AG20443 (cell line): ENCODE data around the gene PRDM12.

Source experiments
- DNase-seq: peaks from one replicate; pipeline ENCODE4 v3.0.0; 2012; ENCODE audit warnings: low spot score, mixed read lengths

Gene PRDM12

GRCh38 chr9:130664251-130665028 is at the start of gene PRDM12:
TSS of gene PRDM12 (plus strand) at chr9:130664594. CDS start at chr9:130664654, 60 bp downstream.
- peak; percentile 29 for DNase-seq

- no peak for DNase-seq
These were observed 47.9 kb upstream of the PRDM12 start for GRCh38 chr9:130616451-130616850.

- no peak for DNase-seq
These were observed 40.9 kb upstream of the PRDM12 start for GRCh38 chr9:130623466-130623865.

GRCh38 chr9:130624154-130624553 is 40.2 kb upstream of the PRDM12 start:
- no peak for DNase-seq

- DNase-seq = no peak
These were observed 38.0 kb upstream of the PRDM12 start for GRCh38 chr9:130626249-130626996.

- no peak for DNase-seq
These were observed 37.3 kb upstream of the PRDM12 start for GRCh38 chr9:130627051-130627450.

GRCh38 chr9:130627896-130628792 is 36.2 kb upstream of the PRDM12 start:
- DNase-seq = no peak

- no peak for DNase-seq
These were observed 34.8 kb upstream of the PRDM12 start for GRCh38 chr9:130629443-130630070.

GRCh38 chr9:130630071-130630450 is 34.3 kb upstream of the PRDM12 start:
- DNase-seq = no peak

GRCh38 chr9:130630506-130631330 is 33.7 kb upstream of the PRDM12 start:
- no peak for DNase-seq

- DNase-seq = no peak
These were observed 32.9 kb upstream of the PRDM12 start for GRCh38 chr9:130631331-130632080.

- DNase-seq = no peak
These were observed 32.2 kb upstream of the PRDM12 start for GRCh38 chr9:130632081-130632710.

GRCh38 chr9:130632841-130633240 is 31.6 kb upstream of the PRDM12 start:
- DNase-seq = no peak

GRCh38 chr9:130633336-130634190 is 30.8 kb upstream of the PRDM12 start:
- DNase-seq = no peak

GRCh38 chr9:130634191-130634768 is 30.1 kb upstream of the PRDM12 start:
- no peak for DNase-seq

GRCh38 chr9:130634801-130635200 is 29.6 kb upstream of the PRDM12 start:
- DNase-seq = no peak

- DNase-seq = no peak
These were observed 29.1 kb upstream of the PRDM12 start for GRCh38 chr9:130635306-130635705.
